T-helper 2 cell treated with Interferon-gamma antibody and Interleukin-4, amounts not matched to agents 5 μg/mL and 100 μg/mL, for 36 hours (primary cell): Measurements from ENCODE around the gene OR2M3.
"Not testable (repeated sequence)": the region's sequence is repeated elsewhere in the genome, so short reads cannot be mapped to it uniquely, and the experiment has no call there.

ENCODE experiments used
- DNase-seq: peaks from one replicate; pipeline ENCODE4 v3.0.0; 2021; ENCODE audit warnings: low spot score
- H3K27ac Mint-ChIP-seq: one replicate; pipeline ENCODE4 v1.8.0; 2021; ENCODE audit warnings: mild to moderate bottlenecking, mixed read lengths
- H3K27me3 Mint-ChIP-seq: one replicate; pipeline ENCODE4 v1.8.0; 2021; ENCODE audit warnings: low read depth, mixed read lengths
- H3K36me3 Mint-ChIP-seq: one replicate; pipeline ENCODE4 v1.8.0; 2021; ENCODE audit warnings: low read depth, mixed read lengths
- H3K4me1 Mint-ChIP-seq: one replicate; pipeline ENCODE4 v1.8.0; 2021; ENCODE audit warnings: low read depth, mixed read lengths
- H3K4me3 Mint-ChIP-seq: one replicate; pipeline ENCODE4 v1.8.0; 2022; ENCODE audit warnings: mild to moderate bottlenecking, moderate library complexity, mixed read lengths
- H3K9me3 Mint-ChIP-seq: one replicate; pipeline ENCODE4 v1.8.0; 2021; ENCODE audit warnings: mixed read lengths

OR2M3 gene

GRCh38 chr1:248231117-248231516 lies 34.1 kb downstream of the OR2M3 start, which contains the start of gene OR2M4:
OR2M4 (plus strand) TSS chr1:248231417; CDS start chr1:248238929, 7,512 bp downstream.
- Mint-ChIP-seq H3K36me3 (no peaks in the 10 kb centered on the region), H3K4me1 (no peaks in the 10 kb centered on the region), H3K27ac (no peak within 1 kb of the TSS), H3K27me3 (no peaks in the 10 kb centered on the region), H3K9me3 (no peaks in the 10 kb centered on the region), H3K4me3 (no peak within 1 kb of the TSS)
- no peak for DNase-seq

GRCh38 chr1:248239478-248239877 lies 42.4 kb downstream of the OR2M3 start:
- Mint-ChIP-seq H3K4me3 (no peak overlapping the region), H3K9me3 (no peaks in the 10 kb centered on the region), H3K4me1 (peaks cover 2% of the 10 kb centered on the region), H3K27ac (no peak overlapping the region), H3K27me3 (peaks cover 2% of the 10 kb centered on the region), H3K36me3 (no peaks in the 10 kb centered on the region)
- no peak for DNase-seq

GRCh38 chr1:248243204-248243603 lies 46.1 kb downstream of the OR2M3 start:
- no peaks in the 10 kb centered on the region for H3K9me3 Mint-ChIP-seq
- peaks cover 2% of the 10 kb centered on the region for H3K27me3 Mint-ChIP-seq
- peak overlapping the region; percentile 57 for H3K4me3 Mint-ChIP-seq
- H3K36me3 Mint-ChIP-seq = no peaks in the 10 kb centered on the region
- H3K27ac Mint-ChIP-seq = no peak overlapping the region
- peaks cover 2% of the 10 kb centered on the region for H3K4me1 Mint-ChIP-seq
- peak; percentile 6 for DNase-seq

- not testable (repeated sequence) for DNase-seq, H3K4me3 Mint-ChIP-seq, H3K4me1 Mint-ChIP-seq, H3K36me3 Mint-ChIP-seq, H3K27me3 Mint-ChIP-seq, H3K27ac Mint-ChIP-seq
- peaks cover 12% of the 10 kb centered on the region for H3K9me3 Mint-ChIP-seq
These were observed 62.2 kb downstream of the OR2M3 start for GRCh38 chr1:248259309-248259708.
